K562 (cell line): ENCODE results near the gene PSMC6. TPM values are rescaled to one million over a fixed set of nuclear protein-coding genes. Genes with fewer than 3 reads are reported as not detected.

Experiments
- ARID1B ChIP-seq: fragments of 450-650 bp; IDR thresholded peaks from 2 replicates; pipeline ENCODE4 v1.6.1; 2016; ENCODE audit warnings: antibody characterized with exemption, mild to moderate bottlenecking, inconsistent platforms
- ATF3 ChIP-seq, 2 experiments: fragments of 450-650 bp in 1 of 2; sonication (generic) in 1 of 2; formaldehyde crosslinking in 1 of 2; IDR thresholded peaks in 1 of 2; conservative IDR thresholded peaks in 1 of 2; 2 replicates each; pipeline versions ENCODE4 v1.6.1 to v1.8.1; 2016 to 2023; ENCODE audit warnings: mild to moderate bottlenecking in 2 of 2, moderate library complexity in 2 of 2, inconsistent platforms in 1 of 2, missing genetic modification reagents in 1 of 2
- DDX20 ChIP-seq: fragments of 450-650 bp; IDR thresholded peaks from 2 replicates; pipeline ENCODE4 v1.6.1; 2016; ENCODE audit warnings: missing genetic modification characterization, low read depth, mild to moderate bottlenecking, missing compliant biosample characterization, moderate library complexity
- DPF2 ChIP-seq: fragments of 450-650 bp; IDR thresholded peaks from 2 replicates; pipeline ENCODE4 v1.6.1; 2016
- ESRRA ChIP-seq: fragments of 450-650 bp; IDR thresholded peaks from 2 replicates; pipeline ENCODE4 v1.6.1; 2014; ENCODE audit warnings: low read depth, mild to moderate bottlenecking, moderate library complexity, borderline replicate concordance
- KDM1A ChIP-seq, 2 experiments: fragments of 450-650 bp; IDR thresholded peaks; 2 replicates each; pipeline ENCODE4 v1.6.1; 2016; ENCODE audit warnings: mild to moderate bottlenecking in 2 of 2
- NFIC ChIP-seq: fragments of 450-650 bp; IDR thresholded peaks from 2 replicates; pipeline ENCODE4 v1.6.1; 2017; ENCODE audit warnings: mild to moderate bottlenecking, inconsistent platforms
- NFRKB ChIP-seq: fragments of 450-650 bp; IDR thresholded peaks from 2 replicates; pipeline ENCODE4 v1.6.1; 2016; ENCODE audit warnings: low read depth
- NR1H2 ChIP-seq: sonication (generic); formaldehyde crosslinking; IDR thresholded peaks from 2 replicates; pipeline ENCODE4 v1.4.0; 2020; ENCODE audit warnings: mild to moderate bottlenecking, missing genetic modification reagents
- NR3C1 ChIP-seq: sonication (generic); formaldehyde crosslinking; IDR thresholded peaks from 2 replicates; pipeline ENCODE4 v1.8.1; 2022; ENCODE audit warnings: missing genetic modification reagents
- NR4A1 ChIP-seq, 2 experiments: fragments of 250-450 bp in 1 of 2; fragments of 450-650 bp in 1 of 2; sonication (Bioruptor Pico) in 1 of 2; IDR thresholded peaks; 2 replicates each; pipeline versions ENCODE4 v1.4.0 to v1.6.1; 2016 to 2020; ENCODE audit warnings: mild to moderate bottlenecking in 2 of 2, missing compliant biosample characterization in 1 of 2, missing genetic modification characterization in 1 of 2, moderate library complexity in 1 of 2
- POLR2H ChIP-seq: IDR thresholded peaks from 2 replicates; pipeline ENCODE4 v1.6.1; 2016; ENCODE audit warnings: missing genetic modification characterization, low read depth, mild to moderate bottlenecking, control low read depth, missing compliant biosample characterization, moderate library complexity
- SIX5 ChIP-seq, 2 experiments: IDR thresholded peaks; 2 replicates each; pipeline ENCODE4 v1.6.1; 2011; ENCODE audit warnings: low read length in 2 of 2, borderline replicate concordance in 1 of 2, low read depth in 1 of 2, mild to moderate bottlenecking in 1 of 2, moderate library complexity in 1 of 2; ENCODE audit not compliant: insufficient read depth in 1 of 2
- SMARCE1 ChIP-seq: fragments of 450-650 bp; IDR thresholded peaks from 2 replicates; pipeline ENCODE4 v1.7.1; 2016; ENCODE audit warnings: mild to moderate bottlenecking
- SP2 ChIP-seq: IDR thresholded peaks from 2 replicates; pipeline ENCODE4 v1.6.1; 2011; ENCODE audit warnings: mild to moderate bottlenecking, low read depth, low read length, moderate library complexity; ENCODE audit not compliant: poor library complexity, severe bottlenecking; ENCODE audit errors: extremely low read depth
- THRA ChIP-seq: fragments of 450-650 bp; IDR thresholded peaks from 2 replicates; pipeline ENCODE4 v1.6.1; 2017; ENCODE audit warnings: mild to moderate bottlenecking, moderate library complexity
- U2AF2 ChIP-seq: fragments of 200-400 bp; formaldehyde crosslinking; optimal IDR thresholded peaks from 2 replicates; pipeline ENCODE3; 2017; ENCODE audit warnings: low read depth, mild to moderate bottlenecking, low read length
- XRCC4 ChIP-seq: IDR thresholded peaks from one replicate; pipeline ENCODE4 v1.6.1; 2011; ENCODE audit not compliant: insufficient read depth, insufficient read length; ENCODE audit errors: extremely low read depth
- ZBTB2 ChIP-seq: fragments of 450-650 bp; IDR thresholded peaks from 2 replicates; pipeline ENCODE4 v1.6.1; 2016; ENCODE audit warnings: antibody characterized with exemption
- ZNF347 ChIP-seq: fragments of 450-650 bp; formaldehyde crosslinking; IDR thresholded peaks from 2 replicates; pipeline ENCODE4 v1.4.0; 2020; ENCODE audit warnings: low read depth, mild to moderate bottlenecking, moderate library complexity
- polyA plus RNA-seq, 8 experiments: library from polyadenylated mRNA; depleted of rRNA in 4 of 8; stranded (reverse) in 5 of 8; unstranded in 3 of 8; fragments of >200 nt; fragmentation: Nextera tagmentation in 2 of 8; fragmentation: Illumina TruSeq in 1 of 8; extraction: Ambion mirVana in 2 of 8; extraction: Trizol in 1 of 8; gene quantifications; 2 replicates each; pipeline versions ENCODE4 v1.2.1 to v1.2.3, GENCODE V29; 2011 to 2014; ENCODE audit warnings: inconsistent platforms in 1 of 8, missing spikeins in 1 of 8
- total RNA-seq, 7 experiments: library from RNA; depleted of rRNA in 6 of 7; stranded (reverse); fragments of >200 nt in 6 of 7; fragmentation: Illumina TruSeq in 2 of 7; extraction: Trizol in 2 of 7; gene quantifications; 2 replicates each; pipeline versions ENCODE4 v1.2.1 to v1.2.3, GENCODE V29; 2011 to 2021; ENCODE audit warnings: low replicate concordance in 1 of 7

Gene PSMC6
- total and polyA plus RNA-seq, 9 of the 15 experiments (the other 6 are each of a cell fraction or from before 2014, with no cell fraction given) = 91.4 to 224 (median 182) TPM

- TF ChIP-seq SIX5 (IDR thresholded peaks at IDR 0.05; ENCODE audit: borderline replicate concordance in 1 of 2, insufficient read depth in 1 of 2, low read depth in 1 of 2, low read length in 2 of 2) = no peak
- no peak for TF ChIP-seq POLR2H
- no peak for TF ChIP-seq SP2
- TF ChIP-seq DDX20 (tag) = no peak
- peak; percentile 65 for TF ChIP-seq ARID1B
- peak; percentile 65 for TF ChIP-seq NFIC
- no peak for TF ChIP-seq U2AF2
- TF ChIP-seq ZBTB2 = no peak
- TF ChIP-seq KDM1A (IDR thresholded peaks at IDR 0.05) = 0 out of 4 replicates have a peak, but pooled peaks have one; percentile 39 to 40
- TF ChIP-seq NR3C1 = no peak
- TF ChIP-seq ATF3 (IDR thresholded peaks at IDR 0.05) = 0 out of 2 replicates have a peak, but pooled peaks have one; percentile 11
- TF ChIP-seq ATF3 (CRISPR knock-in tag; conservative IDR thresholded peaks at IDR 0.05) = no peak
- TF ChIP-seq SMARCE1 = peak; percentile 64; the same call in 1 of the 2 replicates
- TF ChIP-seq THRA = no peak
- no peak for TF ChIP-seq XRCC4
- no peak for TF ChIP-seq NR4A1 (CRISPR knock-in tag; IDR thresholded peaks at IDR 0.05)
- no peak for TF ChIP-seq NR4A1 (tag; IDR thresholded peaks at IDR 0.05)
- TF ChIP-seq ZNF347 (CRISPR knock-in tag) = no peak
- TF ChIP-seq NR1H2 (CRISPR knock-in tag) = no peak
- peak; percentile 70 for TF ChIP-seq DPF2
- no peak for TF ChIP-seq ESRRA
- TF ChIP-seq NFRKB = no peak
Observed at GRCh38 chr14:52706286-52706685, 714 bp upstream of the PSMC6 start (continued).
